GM12878 (cell line): ENCODE measurements around the gene ATF7IP. TPM values are rescaled to one million over a fixed set of nuclear protein-coding genes. Genes with fewer than 3 reads are reported as not detected.

Experiments used
- MTA3 ChIP-seq: IDR thresholded peaks from 2 replicates; pipeline ENCODE4 v1.6.1; 2012; ENCODE audit warnings: low read length, inconsistent platforms, borderline replicate concordance
- NFYA ChIP-seq: IDR thresholded peaks from 2 replicates; pipeline ENCODE4 v1.6.1; 2011; ENCODE audit warnings: low read depth, mild to moderate bottlenecking, low read length, improper control_type of control experiment, borderline replicate concordance
- polyA plus RNA-seq, 11 experiments: library from polyadenylated mRNA; depleted of rRNA in 4 of 11; unstranded in 6 of 11; stranded (reverse) in 5 of 11; fragments of >200 nt; fragmentation: Nextera tagmentation in 4 of 11; fragmentation: Illumina TruSeq in 1 of 11; extraction: Ambion mirVana in 4 of 11; extraction: Trizol in 1 of 11; gene quantifications; 1 replicate in 1 of 11; 2 replicates in 10 of 11; pipeline versions ENCODE4 v1.2.1 to v1.2.3, GENCODE V29; 2011 to 2016; ENCODE audit warnings: inconsistent platforms in 2 of 11, missing spikeins in 2 of 11, low read depth in 1 of 11
- total RNA-seq, 4 experiments: library from RNA; depleted of rRNA in 3 of 4; stranded (reverse); fragments of >200 nt in 3 of 4; fragmentation: Illumina TruSeq in 1 of 4; extraction: Trizol in 1 of 4; gene quantifications; 2 replicates each; pipeline versions ENCODE4 v1.2.1 to v1.2.3, GENCODE V29; 2013 to 2021
- TF ChIP-seq, protein P1 (sequence below): fragments of 450-650 bp; IDR thresholded peaks from 2 replicates; pipeline ENCODE4 v1.6.1; 2018; ENCODE audit warnings: mild to moderate bottlenecking, low read depth, moderate library complexity; ENCODE audit not compliant: partially characterized antibody
- TF ChIP-seq, protein P2 (sequence below): fragments of 450-650 bp; IDR thresholded peaks from 2 replicates; pipeline ENCODE4 v1.6.1; 2017; ENCODE audit warnings: mild to moderate bottlenecking, moderate library complexity

The ATF7IP gene
- total and polyA plus RNA-seq, 10 of the 15 experiments (the other 5 are each of a cell fraction or from before 2014, with no cell fraction given) = 6.2 to 66.6 (median 29.3) TPM

DNA sequence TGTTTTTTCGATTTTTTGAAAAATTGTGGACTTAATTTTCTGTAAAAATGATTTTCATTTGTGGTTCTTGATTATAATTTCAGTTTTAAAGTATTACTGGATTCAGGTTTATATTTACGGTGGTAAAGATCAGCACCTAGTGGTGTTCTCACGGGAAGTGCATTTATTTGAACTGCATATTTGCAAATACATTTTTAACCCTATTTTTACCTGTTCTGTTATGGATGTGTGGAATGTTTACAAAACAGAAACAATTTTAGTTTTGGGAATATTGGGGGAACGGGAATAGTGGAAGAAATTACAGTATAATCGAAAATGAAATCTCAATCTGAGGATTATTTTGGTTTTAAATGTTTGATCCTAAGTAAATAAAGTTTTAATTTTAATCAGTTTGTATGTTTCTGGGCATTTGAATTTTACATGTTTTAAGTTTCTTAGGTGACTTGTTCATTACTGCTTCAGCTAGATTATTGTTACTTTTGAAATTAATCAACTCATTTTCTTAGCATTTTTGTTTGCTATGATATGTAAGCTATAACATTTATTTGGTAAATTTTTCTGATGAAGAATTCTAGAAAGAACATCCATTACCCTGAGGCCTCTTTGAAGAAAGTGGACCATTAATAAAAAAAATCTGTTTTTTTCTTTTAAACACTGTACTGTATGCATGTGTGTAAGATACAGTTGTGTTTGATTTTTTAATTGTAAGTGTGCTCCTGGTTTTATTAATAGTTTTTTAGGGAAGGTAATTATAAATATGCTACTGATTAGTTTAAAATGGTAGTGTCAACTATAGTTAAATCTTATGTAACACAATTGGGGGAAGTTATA lies 942 bp downstream of the ATF7IP start (continued):
- TF ChIP-seq MTA3 (peak; percentile 67; the same call in 1 of the 2 replicates), NFYA (no peak)
- TF ChIP-seq, protein P1, sequence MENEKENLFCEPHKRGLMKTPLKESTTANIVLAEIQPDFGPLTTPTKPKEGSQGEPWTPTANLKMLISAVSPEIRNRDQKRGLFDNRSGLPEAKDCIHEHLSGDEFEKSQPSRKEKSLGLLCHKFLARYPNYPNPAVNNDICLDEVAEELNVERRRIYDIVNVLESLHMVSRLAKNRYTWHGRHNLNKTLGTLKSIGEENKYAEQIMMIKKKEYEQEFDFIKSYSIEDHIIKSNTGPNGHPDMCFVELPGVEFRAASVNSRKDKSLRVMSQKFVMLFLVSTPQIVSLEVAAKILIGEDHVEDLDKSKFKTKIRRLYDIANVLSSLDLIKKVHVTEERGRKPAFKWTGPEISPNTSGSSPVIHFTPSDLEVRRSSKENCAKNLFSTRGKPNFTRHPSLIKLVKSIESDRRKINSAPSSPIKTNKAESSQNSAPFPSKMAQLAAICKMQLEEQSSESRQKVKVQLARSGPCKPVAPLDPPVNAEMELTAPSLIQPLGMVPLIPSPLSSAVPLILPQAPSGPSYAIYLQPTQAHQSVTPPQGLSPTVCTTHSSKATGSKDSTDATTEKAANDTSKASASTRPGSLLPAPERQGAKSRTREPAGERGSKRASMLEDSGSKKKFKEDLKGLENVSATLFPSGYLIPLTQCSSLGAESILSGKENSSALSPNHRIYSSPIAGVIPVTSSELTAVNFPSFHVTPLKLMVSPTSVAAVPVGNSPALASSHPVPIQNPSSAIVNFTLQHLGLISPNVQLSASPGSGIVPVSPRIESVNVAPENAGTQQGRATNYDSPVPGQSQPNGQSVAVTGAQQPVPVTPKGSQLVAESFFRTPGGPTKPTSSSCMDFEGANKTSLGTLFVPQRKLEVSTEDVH = peak; percentile 79
- TF ChIP-seq, protein P2, sequence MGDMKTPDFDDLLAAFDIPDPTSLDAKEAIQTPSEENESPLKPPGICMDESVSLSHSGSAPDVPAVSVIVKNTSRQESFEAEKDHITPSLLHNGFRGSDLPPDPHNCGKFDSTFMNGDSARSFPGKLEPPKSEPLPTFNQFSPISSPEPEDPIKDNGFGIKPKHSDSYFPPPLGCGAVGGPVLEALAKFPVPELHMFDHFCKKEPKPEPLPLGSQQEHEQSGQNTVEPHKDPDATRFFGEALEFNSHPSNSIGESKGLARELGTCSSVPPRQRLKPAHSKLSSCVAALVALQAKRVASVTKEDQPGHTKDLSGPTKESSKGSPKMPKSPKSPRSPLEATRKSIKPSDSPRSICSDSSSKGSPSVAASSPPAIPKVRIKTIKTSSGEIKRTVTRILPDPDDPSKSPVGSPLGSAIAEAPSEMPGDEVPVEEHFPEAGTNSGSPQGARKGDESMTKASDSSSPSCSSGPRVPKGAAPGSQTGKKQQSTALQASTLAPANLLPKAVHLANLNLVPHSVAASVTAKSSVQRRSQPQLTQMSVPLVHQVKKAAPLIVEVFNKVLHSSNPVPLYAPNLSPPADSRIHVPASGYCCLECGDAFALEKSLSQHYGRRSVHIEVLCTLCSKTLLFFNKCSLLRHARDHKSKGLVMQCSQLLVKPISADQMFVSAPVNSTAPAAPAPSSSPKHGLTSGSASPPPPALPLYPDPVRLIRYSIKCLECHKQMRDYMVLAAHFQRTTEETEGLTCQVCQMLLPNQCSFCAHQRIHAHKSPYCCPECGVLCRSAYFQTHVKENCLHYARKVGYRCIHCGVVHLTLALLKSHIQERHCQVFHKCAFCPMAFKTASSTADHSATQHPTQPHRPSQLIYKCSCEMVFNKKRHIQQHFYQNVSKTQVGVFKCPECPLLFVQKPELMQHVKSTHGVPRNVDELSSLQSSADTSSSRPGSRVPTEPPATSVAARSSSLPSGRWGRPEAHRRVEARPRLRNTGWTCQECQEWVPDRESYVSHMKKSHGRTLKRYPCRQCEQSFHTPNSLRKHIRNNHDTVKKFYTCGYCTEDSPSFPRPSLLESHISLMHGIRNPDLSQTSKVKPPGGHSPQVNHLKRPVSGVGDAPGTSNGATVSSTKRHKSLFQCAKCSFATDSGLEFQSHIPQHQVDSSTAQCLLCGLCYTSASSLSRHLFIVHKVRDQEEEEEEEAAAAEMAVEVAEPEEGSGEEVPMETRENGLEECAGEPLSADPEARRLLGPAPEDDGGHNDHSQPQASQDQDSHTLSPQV = 0 out of 2 replicates have a peak, but pooled peaks have one; percentile 75
